ENCODE measurements around the gene STAT6.

- no peak for TF ChIP-seq CTCF (IDR thresholded peaks at IDR 0.05; ENCODE audit: insufficient read depth, low read length, poor library complexity, severe bottlenecking)
- no peak for TF ChIP-seq EZH2phosphoT487 (conservative IDR thresholded peaks at IDR 0.05; ENCODE audit: low read length)
These were observed 18.2 kb downstream of the STAT6 start for GRCh38 chr12:57092876-57093414.

Data from SU-DHL-6 (cell line).